Stimulated activated CD4-positive, alpha-beta T cell treated with anti-CD3 and anti-CD28 coated beads, TNF-alpha, amount 100 ng/mL, for 48 hours (primary cell): Measurements from ENCODE around the gene LDB3.

Experiments
- DNase-seq, 3 donors: peaks; one replicate each; pipeline ENCODE4 v3.0.0-alpha.2; 2020; ENCODE audit warnings: low read depth in 3 of 3

LDB3 gene

DNA sequence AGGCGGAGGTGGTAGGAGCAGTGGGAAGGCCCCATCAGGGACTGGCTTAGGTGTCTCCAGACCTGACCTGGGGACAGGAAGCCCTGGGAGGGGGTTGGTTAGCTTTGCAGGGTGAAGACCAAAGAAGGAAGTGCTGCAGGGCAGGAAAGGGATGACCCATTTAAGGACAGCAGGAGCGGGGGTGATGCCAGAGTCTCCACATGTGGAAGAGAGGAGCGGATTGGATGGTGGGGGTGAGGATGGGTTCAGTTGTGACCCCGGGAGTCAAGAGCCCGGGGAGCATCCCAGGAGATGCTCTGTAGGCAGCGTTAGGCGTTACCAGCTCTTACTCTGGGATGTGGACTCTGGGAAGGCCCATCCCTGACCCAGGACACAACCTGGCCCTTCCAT is 3.1 kb upstream of the LDB3 start:
- DNase-seq: no peak

DNA sequence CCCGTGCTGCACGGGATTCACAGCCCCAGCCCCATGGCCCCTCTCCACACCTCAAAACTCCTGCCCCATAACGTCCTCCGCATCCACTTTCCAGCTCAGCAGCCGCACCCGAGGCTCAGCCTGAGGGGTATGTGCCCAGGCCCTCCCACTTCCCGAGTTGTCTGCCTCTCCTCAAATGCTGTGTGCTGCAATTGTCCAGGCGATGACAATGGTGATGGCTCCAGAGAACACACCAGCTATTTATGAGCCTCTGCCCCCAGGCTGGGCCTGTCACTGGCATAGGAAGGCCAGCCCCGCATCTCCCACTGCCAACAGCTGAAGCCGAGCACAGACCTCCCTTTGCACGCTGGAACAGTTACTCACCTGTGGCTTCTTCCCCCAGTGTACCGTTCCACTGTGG is 2.4 kb upstream of the LDB3 start:
- DNase-seq: no peak

DNA sequence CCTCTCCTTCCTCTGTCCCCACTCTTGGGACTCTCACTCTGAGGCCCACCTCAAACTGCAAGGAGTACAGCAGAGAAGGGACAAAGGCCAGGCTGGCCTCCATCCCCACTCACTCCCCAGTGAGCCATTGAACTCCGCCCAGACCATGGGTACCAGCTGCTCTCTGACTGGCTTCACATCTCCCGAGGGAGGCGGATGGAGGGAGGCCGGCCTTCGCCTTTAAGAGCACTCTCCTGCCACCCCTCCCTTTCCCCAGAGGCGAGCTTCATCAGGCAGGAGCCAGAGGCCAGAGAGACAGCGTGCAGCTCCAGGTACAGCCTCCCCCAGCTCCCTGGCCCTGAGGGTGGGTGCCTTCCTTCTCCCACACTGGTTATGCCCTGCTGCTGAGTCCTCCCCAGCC is 1.8 kb upstream of the LDB3 start:
- no peak for DNase-seq

DNA sequence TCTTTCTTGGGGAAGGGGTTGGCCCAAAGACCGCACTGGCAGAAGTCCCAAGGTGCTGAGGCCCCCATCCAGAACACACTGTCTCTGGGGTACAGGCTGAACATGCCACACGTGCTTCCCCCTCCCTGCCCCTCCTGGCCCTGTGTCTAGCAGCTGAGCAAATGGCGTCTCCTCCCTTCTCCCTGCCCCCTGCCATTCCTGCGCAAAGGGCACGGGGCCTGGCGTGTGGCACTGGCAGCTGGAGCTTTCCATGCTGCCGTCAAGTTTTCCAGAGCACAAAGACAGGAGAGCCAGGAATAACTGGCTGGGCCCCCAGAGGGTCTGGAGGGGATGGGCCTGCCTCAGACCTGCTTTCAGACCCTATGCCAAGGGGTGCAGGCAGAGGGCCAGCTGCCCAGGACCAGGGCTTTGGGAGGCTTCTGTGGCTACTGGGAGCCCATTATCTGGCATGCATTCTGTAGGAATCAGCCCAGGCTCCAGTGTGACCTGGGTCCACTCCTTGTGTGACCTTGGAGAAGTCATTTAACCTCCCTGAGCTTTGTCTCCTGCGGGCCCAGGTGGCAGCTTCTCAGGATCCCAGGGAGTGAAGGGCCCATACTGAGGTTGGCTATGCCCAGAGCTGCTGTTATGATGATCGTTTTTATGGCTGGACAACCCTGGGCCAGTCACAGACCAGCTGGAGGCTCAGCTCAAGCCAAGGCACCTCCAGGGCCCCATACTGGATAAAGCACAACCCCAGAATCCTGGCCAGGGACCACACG is 710 bp upstream of the LDB3 start:
- no peak for DNase-seq

- DNase-seq: no peak
Observed at GRCh38 chr10:86670290-86670811, 2.0 kb downstream of the LDB3 start.

DNA sequence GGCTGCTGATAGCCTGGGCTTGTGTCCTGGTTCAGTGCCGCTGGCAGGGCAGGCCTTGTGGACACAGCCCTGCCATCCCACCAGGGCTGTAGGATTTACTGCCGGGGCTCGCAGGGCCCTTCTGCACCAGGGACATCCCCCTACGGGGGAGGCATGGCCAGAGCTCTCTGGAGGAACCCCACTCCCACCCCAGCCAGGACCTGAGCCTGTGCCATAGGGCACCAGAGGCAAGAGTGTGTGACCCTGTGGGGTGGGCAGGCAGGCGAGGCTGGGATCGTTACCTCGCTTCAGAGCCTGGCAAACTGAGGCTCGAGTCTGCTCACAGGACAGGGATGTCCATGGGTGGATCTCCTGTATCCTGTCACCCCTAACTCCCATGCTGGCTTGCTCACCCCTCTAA is 2.6 kb downstream of the LDB3 start:
- DNase-seq: no peak

DNA sequence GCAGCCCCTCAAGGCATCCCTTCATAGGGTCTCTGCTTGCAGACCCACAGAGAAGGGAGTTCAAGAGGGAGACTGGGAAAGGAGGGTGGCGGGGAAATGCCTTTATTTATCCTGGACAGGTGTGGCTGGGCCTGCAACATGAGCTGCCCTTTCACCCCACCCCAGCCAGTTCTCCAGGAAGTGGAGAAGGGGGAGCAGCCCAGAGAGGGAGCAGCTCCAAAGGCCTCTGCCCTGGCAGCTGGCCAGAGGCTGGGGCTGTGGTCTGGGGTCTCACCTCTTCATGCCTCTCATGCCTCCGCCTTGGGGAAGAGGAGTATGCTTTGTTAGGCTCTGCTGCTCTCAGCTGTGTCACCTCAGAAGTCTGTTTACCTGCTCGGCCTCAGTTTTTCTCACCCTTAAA is 3.1 kb downstream of the LDB3 start:
- no peak for DNase-seq

- DNase-seq: no peak
Observed at GRCh38 chr10:86671985-86672710, 3.8 kb downstream of the LDB3 start.

DNA sequence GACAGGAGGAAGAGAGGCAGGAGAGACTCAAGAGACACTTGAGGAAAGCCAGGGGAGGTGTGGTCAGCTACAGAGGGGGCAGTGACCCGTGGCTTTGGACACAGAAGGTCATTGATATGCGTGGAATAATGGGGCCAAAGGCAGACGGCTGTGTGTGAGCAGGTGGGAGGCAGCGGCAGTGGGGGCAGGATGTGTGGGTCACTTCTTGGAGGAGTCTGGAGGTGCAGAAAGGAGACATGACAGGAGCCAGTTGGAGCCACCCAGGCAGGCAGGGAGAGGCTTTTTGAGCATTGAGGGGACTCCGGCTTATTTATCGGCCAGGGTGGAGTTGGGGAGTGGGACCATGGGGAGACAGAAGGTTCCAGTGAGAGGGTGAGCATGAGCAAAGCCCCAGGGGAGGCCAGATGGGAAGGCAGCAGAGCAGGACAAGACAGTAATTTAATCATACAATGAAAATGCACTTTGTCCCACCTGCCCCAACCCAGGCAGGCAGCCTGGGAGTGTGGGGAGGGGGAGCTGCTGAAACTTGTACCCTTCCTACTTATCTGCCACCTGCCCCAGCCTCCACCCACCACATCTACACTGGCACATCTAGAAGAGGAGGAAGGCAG is 5.0 kb downstream of the LDB3 start:
- no peak for DNase-seq

GRCh38 chr10:86673827-86674581 is 5.7 kb downstream of the LDB3 start:
- DNase-seq: no peak

- DNase-seq: no peak
Observed at GRCh38 chr10:86674912-86675311, 6.6 kb downstream of the LDB3 start.

DNA sequence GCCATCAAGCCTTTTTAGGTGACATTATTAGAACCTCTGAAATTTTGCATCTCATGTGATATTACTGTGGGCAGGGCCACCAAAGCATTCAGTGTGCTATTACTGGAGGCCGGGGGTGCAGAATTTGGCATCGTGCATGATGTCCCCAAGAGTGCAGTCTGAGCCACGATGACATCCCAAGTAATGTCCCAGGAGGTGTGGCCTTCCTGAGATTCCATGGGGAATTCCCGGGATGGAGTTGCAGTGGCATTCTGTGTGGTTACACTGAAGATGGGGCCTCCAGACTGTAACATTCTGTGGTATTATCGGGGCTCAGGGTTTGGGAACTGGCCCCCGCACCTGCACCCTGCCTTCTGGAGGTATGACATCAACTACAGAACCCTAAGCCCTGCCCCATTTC is 9.1 kb downstream of the LDB3 start:
- DNase-seq: no peak

- no peak for DNase-seq
Observed at GRCh38 chr10:86678999-86679792, 10.9 kb downstream of the LDB3 start.

GRCh38 chr10:86681047-86681446 is 12.7 kb downstream of the LDB3 start:
- DNase-seq: no peak

GRCh38 chr10:86681722-86682386 is 13.5 kb downstream of the LDB3 start:
- DNase-seq: no peak

DNA sequence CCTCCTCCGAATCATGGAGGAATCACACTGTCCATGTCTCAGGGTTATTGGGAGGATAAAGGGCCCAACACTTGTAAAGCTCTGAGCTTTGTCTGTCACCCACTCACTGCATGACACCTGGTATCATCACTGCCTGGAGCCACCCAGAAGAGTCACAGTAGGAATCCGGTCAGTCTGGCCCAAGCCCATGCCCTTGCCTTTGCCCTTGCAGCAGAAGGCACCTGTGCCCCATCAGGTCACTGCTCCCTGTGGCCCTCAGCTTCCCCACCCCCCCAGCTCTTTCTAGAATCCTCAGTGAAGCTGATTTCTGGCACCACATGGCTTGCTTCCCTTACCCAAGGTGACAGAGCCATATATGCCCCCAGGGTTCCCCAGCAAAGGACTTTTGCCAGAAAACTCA is 14.4 kb downstream of the LDB3 start:
- DNase-seq: no peak

DNA sequence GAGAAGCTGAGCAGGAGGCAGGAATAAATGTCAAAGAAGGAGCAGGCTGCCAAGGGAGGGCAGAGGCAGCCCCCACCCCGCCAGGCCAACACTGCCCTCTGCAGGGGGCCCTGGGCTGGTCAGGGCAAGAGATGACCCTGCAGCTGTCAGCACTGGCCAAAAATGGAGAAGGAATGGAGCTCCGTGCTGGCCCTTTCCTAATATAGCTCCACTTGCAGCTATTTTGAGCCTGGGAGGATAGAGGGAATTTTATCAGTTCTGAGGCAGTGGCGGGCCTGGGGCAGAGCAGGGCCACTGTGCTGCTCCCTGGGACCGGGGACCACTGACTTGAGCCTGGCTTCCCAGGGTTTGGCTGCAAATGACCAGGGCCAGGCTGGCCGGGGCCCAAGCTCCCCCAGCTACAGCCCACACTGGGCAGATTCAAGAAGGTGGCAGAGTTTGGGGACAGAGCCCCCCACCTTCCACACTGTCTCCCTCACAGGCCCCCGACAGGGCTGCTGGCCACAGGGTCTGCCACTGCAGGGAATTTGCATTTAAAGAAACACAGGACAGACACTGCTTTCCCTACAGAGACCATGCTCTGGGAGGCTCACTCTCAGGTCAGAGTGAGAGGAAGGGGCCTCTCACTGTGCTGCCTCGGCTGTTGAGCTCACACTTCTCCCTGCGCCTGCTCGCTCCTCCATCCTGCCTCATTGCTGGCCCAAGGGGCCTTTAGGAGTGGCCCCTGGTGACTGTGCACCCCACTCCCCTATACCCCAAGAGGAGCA is 16.2 kb downstream of the LDB3 start:
- no peak for DNase-seq

DNA sequence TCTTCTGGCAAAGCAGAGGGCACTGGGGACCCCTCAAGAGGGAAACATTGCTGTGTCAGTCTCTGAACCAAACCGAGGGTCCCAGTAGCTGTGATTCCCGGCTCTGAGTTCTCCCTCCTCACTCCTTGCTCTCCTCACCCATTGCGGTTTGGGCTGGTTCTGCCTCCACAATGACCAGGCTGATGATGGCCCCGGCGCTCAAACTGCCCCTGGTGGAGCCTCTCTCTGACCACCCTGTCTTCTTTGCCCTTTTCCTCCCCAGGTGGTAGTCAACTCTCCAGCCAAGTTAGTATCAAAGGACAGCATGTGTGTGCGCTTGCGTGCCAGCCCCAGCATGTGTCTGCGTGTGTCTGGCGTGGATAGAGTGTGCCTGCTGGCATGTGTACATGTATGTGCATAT is 17.1 kb downstream of the LDB3 start:
- no peak for DNase-seq

- DNase-seq: no peak
Observed at GRCh38 chr10:86685893-86686632, 17.8 kb downstream of the LDB3 start.
